ENCODE results near the gene SVOPL.
"Not testable (repeated sequence)": the region's sequence is repeated elsewhere in the genome, so short reads cannot be mapped to it uniquely, and the experiment has no call there.

SVOPL gene

DNA sequence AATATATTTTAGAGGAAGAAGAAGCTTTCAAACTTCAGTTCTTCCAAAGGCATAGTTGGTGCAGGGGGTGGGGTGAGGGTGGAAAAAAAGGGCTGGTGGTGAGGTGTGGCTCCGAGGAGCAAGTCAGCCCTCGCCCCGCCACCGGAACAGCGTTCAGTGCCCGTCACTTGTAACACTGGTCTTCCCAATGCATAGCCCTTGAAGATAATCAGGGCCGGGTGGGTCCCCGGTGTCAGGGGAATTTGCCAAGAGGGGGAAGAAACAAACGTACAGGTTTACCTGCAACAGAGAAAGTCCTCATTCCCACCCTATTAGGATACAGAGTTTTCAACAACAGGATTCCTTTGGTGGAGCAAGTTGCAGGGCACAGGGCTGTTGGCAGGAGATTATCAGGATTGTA, 1.5 kb downstream of the SVOPL start:
- no peak for DNase-seq

DNA sequence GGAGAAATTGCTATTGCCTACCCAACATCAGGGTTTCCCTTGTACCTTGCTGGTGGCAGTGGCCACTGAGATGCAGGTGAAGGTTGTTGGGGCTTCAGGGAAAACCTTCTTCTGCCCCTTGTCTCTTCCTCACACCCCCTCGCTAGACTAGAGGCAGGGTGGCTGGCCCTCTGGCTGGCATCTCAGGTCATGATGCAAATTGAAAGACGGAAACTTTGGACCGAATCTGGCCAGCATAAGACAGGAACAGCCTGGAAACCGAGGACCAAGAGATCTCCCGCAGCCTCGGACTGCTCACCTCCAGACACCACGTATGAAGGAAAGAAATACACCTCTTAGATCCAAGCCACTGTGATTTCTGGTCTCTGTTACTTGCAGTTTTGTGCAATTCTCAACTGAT, 2.9 kb downstream of the SVOPL start:
- DNase-seq = no peak

DNA sequence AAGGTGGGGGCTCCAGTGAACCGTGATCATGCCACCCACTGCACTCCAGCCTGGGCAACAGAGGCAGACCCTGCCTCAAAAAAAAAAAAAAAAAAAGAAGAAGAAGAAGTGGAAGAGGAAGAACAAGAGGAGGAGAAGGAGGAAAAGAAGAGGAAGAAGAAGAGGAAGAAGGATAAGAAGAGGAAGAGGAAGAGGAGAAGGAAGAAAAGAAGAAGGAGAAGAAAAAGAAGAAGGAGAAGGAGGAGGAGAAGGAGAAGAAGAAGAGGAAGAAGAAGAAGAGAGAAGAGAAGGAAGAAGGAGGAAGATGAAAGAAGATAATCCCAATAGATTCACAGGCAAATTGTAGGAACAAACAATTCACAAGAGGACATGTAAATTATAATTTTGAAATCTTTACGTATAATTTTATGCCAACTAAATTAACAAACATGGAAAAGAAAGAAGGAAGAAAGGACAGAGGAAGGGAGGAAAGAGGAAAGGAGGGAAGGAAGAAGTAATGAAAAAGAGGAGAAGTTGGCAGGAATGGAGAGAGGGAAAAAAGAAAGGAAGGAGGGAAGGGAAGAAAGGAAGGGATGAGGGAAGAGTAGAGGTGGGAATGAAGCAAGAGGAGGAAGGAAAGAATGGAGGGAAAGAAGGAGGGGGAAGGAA, 3.5 kb downstream of the SVOPL start:
- DNase-seq = no peak

DNA sequence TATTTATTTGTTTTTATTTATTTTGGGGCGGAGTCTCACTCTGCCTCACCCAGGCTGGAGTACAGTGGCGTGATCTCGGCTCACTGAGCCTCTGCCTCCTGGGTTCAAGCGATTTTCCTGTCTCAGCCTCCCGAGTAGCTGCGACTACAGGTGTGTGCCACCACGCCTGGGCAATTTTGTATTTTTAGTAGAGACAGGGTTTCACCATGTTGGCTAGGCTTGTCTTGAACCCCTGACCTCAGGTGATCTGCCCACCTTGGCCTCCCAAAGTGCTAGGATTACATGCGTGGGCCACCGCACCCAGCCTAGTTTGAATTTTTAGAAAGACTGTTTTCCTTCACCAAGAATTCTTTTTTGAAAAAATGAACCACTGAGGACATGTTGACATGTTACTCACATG, 5.4 kb downstream of the SVOPL start:
- not testable (repeated sequence) for DNase-seq

DNA sequence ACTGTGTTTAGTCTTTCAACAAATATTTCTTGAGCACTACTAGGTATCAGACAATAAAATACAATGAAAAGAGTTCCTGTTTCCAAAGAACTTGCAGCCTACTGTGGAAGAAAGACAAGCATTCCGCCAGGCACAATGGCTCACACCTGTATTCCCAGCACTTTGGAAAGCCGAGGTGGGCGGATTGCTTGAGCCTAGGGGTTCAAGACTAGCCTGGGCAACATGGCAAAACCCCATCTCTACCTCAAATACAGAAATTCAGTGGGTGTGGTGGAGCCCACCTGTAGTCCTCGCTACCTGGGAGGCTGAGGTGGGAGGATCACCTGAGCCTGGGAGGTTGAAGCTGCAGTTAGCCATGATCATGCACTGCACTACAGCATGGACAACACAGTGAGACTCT, 6.1 kb downstream of the SVOPL start:
- no peak for DNase-seq

DNA sequence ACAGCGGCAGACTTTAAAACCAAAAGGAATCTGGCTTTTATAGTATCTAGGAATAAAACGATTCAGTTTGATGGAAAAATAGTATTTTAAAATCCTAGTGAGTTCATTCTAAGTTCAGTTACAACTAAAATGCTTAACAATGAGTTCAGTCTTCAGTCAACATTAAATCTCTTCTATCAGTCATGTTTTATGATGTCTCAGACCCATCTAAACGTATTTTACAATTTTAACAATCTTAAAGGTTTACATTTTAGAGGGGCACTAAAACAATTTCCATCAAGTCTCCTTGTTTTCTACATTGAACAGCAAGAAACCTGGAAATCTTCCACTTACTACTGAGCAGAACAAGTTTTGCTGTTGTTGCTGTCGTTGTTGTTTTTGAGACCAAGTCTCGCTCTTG, 10.0 kb downstream of the SVOPL start:
- DNase-seq = no peak

DNA sequence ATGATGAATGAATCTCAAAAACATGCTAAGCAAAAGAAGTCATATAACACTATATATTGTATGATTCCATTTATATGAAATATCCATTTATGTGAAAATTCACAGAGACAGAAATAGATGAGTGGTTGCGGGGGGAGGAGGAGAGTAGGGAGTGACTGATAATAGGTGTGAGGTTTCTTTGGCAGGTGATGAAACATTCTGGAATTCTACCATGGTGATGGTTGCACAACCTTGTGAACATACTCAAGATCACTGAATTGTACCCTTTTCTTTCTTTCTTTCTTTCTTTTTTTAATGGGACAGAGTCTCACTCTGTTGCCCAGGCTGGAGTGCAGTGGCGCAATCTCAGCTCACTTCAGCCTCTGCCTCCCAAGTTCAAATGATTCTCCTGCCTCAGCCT, 10.7 kb downstream of the SVOPL start:
- no peak for DNase-seq

DNA sequence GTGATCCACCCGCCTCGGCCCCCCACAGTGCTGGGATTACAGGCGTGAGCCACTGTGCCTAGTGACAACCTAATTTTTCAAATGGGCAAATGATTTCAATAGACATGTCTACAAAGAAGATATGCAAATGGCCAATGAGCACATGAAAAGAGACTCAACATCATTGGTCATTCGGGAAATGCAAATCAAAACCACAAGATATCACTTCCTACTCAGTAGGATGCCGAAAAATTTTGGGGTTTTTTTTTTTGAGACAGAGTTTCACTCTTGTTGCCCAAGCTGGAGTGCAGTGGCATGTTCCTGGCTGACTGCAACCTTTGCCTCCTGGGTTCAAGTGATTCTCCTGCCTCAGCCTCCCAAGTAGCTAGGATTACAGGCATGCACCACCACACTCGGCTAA, 13.1 kb downstream of the SVOPL start:
- not testable (repeated sequence) for DNase-seq

DNA sequence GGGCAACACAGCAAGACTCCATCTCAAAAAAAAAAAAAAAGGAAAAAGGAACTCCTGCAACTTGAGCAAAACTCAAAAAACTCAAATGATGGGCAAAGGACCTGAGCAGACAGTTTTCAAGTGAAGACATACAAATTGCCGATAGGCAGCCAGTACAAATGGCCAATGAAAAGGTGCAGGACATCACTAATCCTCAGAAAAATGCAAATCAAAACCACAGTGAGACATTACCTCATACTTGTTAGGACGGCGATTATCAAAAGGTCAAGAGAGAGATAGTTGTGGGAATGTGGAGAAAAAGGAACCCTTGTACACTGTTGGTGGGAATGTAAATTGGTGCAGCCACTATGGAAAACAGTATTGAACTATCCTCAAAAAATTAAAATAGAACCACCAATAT, 16.8 kb downstream of the SVOPL start:
- no peak for DNase-seq

DNA sequence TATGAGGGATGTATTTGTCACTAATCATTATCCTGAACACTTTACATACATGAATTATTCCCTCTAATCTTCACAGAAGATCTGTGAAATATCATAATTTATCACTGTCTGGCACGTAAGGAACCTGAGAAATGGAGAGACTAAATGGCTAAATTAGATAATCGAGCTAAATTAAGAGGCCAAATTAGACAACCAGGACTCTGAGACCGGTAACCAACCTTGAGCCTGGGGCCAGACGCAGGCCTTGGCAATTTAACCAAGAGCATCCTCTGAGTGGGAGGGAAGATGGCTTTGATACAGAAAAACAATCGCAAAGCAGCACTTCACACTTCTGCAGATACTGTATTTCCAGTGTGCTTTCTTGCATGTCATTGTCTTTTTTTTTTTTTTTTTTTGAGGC, 21.4 kb downstream of the SVOPL start:
- DNase-seq = no peak

DNA sequence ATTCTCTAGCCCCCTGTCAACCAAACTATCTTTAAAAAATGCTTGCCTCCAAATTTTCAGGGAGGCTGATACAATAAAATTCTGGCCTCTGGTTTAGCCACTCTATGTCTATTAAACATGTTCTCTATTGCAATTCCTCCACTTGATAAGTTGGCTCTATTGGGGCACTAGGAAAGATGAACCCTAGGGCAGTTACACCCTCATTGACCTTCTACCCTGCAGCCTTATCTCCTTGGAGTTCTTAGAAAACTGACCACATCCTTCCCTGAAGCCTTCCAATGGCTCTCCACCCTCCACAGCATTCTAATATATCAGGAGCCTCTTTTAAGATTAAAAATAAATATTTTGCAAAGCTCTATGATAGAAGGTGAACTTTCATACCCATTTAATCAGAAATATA, 30.6 kb downstream of the SVOPL start:
- DNase-seq = no peak

DNA sequence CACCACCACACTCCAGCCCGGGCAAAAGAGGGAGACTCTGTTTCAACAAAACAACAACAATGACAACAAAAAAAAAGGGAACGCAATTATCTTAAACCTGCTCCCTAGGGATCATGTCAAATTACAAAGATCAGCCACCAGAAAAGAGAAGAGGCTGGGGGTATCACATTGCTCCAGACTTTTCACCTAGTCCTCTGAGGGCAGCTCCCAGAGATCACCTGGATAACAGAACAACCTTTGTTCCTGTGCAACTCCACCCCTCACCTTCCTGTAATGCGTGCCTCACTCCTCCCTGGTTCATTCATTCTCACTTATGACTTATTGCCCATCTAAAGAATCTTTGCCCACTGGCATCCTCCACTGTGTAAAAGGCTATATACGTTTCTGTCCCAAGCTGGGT, 31.8 kb downstream of the SVOPL start:
- no peak for DNase-seq

DNA sequence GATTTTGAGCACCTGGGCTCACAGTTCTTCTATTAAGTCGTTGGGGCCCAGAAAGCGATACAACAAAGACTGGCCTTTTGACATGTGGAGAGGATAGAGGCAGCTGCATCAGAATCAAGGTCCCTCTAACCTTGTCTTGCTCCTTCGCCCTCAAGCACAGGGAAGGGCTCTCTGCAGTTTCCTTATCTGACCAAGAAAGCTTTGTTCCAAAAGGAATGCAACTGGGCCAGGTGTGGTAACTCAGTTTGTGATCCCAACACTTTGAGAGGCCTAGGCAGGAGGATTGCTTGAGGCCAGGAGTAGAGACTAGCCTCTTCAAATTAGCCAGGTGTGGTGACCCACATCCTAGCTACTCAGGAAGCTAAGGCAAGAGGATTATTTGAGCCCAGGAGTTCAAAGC, 32.2 kb downstream of the SVOPL start:
- no peak for DNase-seq

DNA sequence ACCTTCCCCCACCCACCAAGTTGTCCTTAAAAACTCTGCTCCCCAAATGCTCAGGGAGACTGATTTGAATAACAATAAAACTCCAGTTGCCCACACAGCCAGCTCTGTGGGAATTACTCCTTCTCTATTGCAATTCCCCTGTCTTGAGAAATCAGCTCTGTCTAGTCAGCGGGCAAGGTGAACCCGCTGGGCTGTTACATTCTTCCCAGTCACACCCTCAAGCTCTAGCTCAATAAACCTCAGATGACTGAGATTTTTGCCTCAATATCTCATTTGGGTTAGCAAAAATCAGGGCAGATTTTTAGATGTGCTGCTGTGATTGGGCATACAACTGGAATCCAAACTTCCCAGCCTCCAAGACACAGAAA, 32.9 kb downstream of the SVOPL start:
- no peak for DNase-seq

DNA sequence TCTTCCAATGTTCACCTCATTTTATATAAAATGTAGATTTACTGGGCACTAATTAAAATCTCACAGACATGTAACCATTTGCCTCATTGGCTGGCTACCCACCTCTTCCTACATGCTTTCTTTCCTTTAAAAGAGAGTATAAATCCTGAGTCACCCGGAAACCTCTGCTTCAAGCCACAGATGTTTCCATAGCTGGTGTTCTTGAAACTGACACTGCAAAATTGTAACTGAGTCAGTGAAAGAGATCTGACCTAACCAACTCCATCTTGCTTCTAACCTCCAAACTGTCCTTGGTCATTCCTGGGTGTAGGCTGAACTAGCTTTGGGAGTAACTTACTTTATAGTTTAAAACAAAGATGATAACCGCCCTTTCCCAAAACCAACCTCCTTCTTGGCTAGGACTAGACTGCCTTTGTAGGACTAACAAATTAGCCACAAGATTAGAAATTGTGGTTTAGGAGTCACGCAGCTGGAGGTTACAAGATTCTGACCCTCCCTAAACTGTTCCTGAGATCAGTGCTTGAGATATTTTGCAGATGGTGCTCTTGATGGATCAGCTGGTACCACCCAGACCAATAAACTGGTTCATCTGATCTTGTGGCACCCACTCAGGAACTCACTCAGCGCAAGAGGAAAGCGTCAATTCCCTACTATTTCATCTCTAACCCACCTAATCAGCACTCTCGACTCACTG, 33.5 kb downstream of the SVOPL start:
- no peak for DNase-seq

DNA sequence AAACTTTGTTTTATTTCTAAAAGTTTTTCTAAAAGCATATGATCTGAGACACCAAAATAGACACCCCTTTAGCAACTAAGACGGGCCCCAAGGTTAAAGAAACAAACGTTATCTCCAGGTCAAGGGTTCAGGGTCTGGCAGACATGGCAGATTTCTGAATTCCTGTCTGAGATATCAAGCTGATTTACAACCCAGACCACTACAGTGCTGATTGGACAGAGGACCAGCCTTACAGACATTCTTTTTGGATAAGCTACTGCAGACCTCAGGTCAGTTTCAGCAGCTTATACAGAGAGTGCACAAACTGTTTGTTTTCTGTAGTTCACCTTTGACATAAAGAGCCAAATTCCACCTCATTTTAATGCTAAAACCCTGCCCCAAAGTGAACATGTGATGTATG, 34.8 kb downstream of the SVOPL start:
- DNase-seq = no peak

DNA sequence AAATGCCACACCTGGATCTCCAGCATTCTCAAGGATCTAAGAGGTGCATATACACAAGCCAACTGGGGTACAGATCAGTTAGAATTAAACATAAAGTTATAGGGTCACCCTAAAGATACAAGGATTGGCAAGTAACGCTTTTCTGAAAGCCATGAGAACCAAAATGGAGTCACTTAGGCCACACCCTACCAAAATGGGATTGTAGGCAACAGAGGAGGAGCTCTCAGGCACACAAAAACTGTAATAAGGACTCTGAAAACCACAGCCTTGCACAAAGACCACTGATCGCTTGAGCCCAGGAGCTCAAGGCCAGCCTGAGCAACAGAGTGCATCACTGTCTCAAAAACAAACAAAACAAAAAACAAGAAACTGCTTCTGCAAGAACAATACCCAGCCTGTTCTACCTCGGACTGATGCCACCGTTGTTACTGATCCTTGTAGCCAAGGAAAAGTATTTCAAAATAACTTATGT, 35.5 kb downstream of the SVOPL start:
- DNase-seq = no peak

DNA sequence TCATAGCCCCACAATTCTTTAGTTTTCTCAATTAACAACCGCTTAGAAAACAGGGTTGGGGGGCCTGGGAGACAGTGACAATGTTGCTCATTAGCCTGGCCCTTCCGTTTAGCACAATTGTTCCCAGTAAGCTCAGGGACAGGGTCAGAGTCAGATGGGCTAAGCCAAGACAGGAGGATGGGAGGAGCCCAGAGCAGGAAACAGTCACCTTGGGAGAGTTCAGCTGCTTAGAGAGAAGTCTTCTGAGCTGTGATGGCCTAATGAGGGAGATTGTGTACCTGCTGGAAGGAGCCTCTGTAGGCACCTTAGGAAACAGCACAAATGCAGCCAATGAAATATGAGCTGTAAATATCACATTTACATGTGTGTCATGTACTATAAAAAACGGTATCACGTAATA, 35.9 kb downstream of the SVOPL start:
- no peak for DNase-seq

DNA sequence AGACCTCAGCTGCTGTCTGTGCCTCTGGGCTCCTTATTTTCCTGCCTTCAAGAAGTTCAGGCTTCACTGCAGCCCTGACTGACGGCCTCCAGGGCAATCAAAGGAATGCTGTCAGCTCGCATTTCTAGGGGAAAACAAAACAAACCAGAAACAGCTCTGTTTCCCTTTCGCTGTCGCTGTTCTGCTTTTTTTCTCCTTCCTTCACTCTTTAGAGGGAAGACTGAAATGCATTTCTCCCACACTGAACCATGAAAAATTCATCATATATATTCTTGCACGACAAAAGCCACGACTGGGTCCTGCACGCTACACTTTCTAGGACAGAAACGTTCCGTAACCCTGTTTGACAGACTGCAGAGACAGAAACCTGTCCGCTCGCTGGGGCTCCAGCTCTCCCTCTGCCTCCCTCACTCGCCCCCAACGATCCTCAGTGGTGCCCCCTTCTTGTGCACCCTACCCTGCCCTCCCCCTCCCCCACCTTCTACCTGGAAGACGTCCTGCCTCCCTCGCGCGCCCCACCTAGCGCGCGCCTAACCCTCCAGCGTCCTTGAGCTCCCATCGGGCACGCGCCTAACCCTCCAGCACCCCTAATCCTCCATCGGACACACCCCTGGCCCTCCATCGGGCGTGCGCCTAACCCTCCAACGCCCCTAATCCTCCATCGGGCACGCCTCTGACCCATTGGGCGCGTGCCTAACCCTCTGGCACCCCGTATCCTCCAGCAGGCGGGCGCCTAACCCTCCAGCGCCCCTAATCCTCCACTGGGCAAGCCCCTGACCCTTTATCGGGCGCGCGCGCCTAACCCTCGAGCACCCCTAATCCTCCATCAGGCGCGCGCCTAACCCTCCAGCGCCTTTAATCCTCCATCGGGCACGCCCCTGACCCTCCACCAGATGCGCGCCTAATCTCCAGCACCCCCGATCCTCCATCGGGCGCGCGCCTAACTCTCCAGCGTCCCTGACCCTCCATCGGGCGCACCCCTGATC, 37.1 kb downstream of the SVOPL start:
- no peak for DNase-seq

DNA sequence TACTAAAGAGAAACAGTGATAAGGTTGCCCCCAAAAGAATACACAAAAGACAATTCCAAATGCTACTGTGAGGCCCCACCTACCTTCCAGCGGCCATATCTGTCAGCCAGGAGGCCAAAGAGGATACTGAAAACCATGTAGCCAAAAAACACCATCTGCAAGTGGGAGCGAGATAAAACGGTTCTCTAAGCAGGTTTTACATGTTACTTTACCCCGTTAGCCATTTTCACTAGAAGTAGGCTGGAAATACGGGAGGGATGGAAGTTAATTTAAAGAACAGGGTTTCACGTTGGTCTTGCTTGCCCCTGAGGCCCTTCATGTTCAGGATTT, 38.2 kb downstream of the SVOPL start:
- no peak for DNase-seq

DNA sequence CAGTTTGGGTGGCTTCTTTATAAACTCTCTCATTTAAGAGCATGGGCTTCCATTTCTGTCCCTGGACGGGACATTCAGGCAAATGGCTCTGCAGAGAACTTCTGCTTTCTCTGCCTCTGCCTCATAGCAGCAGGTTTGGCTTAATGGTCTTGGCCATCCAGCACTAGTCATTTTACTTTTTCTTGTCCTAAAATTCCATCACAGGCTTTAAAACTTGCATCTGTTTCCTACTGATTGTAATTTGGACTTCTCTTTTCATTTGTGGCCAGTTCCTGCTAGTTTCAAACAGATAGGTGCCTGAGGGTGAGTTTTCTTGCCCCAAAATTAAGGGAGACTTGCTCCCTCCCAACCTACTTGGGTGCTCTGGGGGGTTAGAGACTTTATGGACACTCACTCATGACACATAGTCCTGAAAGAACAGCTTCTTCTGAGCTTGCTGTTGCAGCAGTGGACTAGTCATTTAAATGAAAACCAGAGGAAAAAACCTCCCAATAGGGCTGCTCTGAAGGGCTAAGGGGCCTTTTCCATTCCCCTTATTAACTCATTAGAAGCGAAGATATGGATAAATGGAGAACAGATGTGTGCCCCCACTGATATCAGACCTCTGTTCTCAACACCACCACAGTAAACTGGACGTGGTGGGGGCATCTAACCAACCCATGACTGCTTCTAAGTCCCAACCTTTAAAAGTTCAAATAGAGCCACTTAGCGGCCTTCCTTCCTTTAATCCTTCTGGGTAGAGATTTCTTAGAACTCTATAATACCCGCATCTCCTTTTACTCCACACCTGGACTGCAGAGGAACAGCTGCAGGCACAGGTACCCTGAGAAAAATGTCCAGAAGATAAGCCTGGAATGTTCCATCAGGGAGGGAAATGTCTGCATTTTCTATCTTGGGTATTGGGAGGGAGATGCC, 38.8 kb downstream of the SVOPL start:
- no peak for DNase-seq

DNA sequence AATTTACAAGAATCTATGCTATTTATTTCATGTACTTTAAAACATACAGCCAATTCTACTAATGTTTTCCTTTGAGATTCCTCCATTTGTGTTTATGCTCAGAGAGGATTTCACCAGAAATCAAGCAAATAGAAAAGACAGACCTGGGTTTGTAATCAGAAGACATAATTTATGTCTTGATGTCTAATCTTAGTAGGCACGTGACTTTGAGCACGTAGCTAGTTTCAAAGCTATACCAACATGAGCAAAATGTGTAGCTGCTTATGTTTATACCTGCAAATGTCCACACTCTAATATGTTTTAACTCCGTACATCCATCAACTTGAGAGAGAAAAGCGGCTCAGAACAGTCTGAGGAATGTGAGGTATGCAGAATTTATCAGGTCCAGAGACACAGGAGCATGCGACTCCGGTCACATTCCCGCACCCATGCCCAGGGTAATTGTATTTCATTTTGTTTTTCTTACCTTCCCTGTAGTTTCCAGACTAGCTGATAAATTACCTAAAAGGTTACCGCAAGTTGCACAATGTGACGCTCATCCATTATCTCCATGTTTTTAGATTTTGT, 40.0 kb downstream of the SVOPL start:
- DNase-seq = no peak

DNA sequence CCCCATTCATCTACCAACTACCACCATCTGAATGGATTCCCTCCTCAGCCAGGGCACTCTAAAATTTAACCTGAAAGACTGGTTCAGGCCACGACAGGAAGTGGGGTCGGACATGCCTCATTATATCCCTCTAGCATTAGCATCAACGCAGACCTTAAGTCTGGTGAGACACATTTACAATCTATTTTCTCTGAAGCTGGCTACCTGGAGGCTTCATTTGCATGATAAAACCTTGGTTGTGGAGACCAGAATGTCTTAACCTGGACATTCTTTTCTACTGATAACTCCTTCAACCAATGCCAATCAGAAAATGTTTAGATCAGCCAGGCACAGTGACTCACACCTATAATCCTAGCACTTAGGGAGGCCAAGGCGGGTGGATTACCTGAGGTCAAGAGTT, 42.3 kb downstream of the SVOPL start:
- no peak for DNase-seq
